T-helper 22 cell (primary cell): Measurements from ENCODE around the gene PSMD1.

ENCODE experiments used
- DNase-seq: peaks from one replicate; pipeline ENCODE4 v3.0.0-alpha.2; 2020; ENCODE audit warnings: low read depth

PSMD1 gene

GRCh38 chr2:231210782-231211181 lies 154.1 kb downstream of the PSMD1 start:
- DNase-seq, result no peak

- no peak for DNase-seq
Measured at GRCh38 chr2:231211486-231211885, 154.8 kb downstream of the PSMD1 start.

- no peak for DNase-seq
Measured at GRCh38 chr2:231212329-231212845, 155.7 kb downstream of the PSMD1 start.

- DNase-seq, result no peak
Measured at GRCh38 chr2:231213931-231214642, 157.4 kb downstream of the PSMD1 start.

- no peak for DNase-seq
Measured at GRCh38 chr2:231218366-231218765, 161.7 kb downstream of the PSMD1 start.

- DNase-seq, result no peak
Measured at GRCh38 chr2:231219289-231219688, 162.6 kb downstream of the PSMD1 start.

GRCh38 chr2:231221761-231222160 lies 165.1 kb downstream of the PSMD1 start:
- DNase-seq, result no peak
